ENCODE measurements around the gene GABRR1. TPM values are rescaled to one million over a fixed set of nuclear protein-coding genes. Genes with fewer than 3 reads are reported as not detected.

The GABRR1 gene
- total RNA-seq, 1 donor from 2014 or later: not detected

GRCh38 chr6:89200706-89201215, 16.4 kb downstream of the GABRR1 start:
- H3K9me3 ChIP-seq: no peaks in the 10 kb centered on the region
- no peak overlapping the region for H3K4me3 ChIP-seq
- H3K27ac ChIP-seq: no peak overlapping the region
- no peaks in the 10 kb centered on the region for H3K27me3 ChIP-seq
- TF ChIP-seq POLR2A (IDR thresholded peaks at IDR 0.05): no peak
- TF ChIP-seq POLR2AphosphoS5 (IDR thresholded peaks at IDR 0.05; ENCODE audit: insufficient read depth in 1 of 2, low read depth in 1 of 2): no peak
- TF ChIP-seq CTCF (IDR thresholded peaks at IDR 0.05): no peak
- intact Hi-C loops (cut with DNase I): no loop called here
- H3K4me1 ChIP-seq: no peaks in the 10 kb centered on the region
- H3K36me3 ChIP-seq: no peaks in the 10 kb centered on the region
- DNase-seq (ENCODE audit: extremely low spot score in 2 of 2): no peak

- intact Hi-C loops (cut with DNase I): no loop called here
- Histone ChIP-seq H3K36me3 (no peaks in the 10 kb centered on the region), H3K27me3 (no peaks in the 10 kb centered on the region), H3K27ac (no peak overlapping the region), H3K4me1 (no peaks in the 10 kb centered on the region), H3K9me3 (peaks cover 6% of the 10 kb centered on the region), H3K4me3 (no peak overlapping the region)
- DNase-seq (ENCODE audit: extremely low spot score in 2 of 2): no peak
- TF ChIP-seq CTCF (IDR thresholded peaks at IDR 0.05) (no peak), POLR2A (IDR thresholded peaks at IDR 0.05) (no peak), POLR2AphosphoS5 (IDR thresholded peaks at IDR 0.05; ENCODE audit: insufficient read depth in 1 of 2, low read depth in 1 of 2) (no peak)
Measured at GRCh38 chr6:89199579-89199978, 17.6 kb downstream of the GABRR1 start.

- Histone ChIP-seq H3K36me3 (no peaks in the 10 kb centered on the region), H3K27me3 (no peaks in the 10 kb centered on the region), H3K4me3 (no peak overlapping the region), H3K27ac (no peak overlapping the region), H3K4me1 (no peaks in the 10 kb centered on the region), H3K9me3 (peaks cover 7% of the 10 kb centered on the region)
- intact Hi-C loops (cut with DNase I): no loop called here
- TF ChIP-seq POLR2A (IDR thresholded peaks at IDR 0.05) (no peak), POLR2AphosphoS5 (IDR thresholded peaks at IDR 0.05; ENCODE audit: insufficient read depth in 1 of 2, low read depth in 1 of 2) (no peak), CTCF (IDR thresholded peaks at IDR 0.05) (no peak)
- DNase-seq (ENCODE audit: extremely low spot score in 2 of 2): no peak
Measured at GRCh38 chr6:89198235-89198634, 18.9 kb downstream of the GABRR1 start.

GRCh38 chr6:89197141-89197540, 20.0 kb downstream of the GABRR1 start:
- Histone ChIP-seq H3K27ac (no peak overlapping the region), H3K4me1 (no peaks in the 10 kb centered on the region)
- intact Hi-C loops (cut with DNase I): no loop called here

More at GRCh38 chr6:89197141-89197540, 20.0 kb downstream of the GABRR1 start:
- H3K36me3 ChIP-seq: no peaks in the 10 kb centered on the region
- DNase-seq (ENCODE audit: extremely low spot score in 2 of 2): no peak
- TF ChIP-seq POLR2AphosphoS5 (IDR thresholded peaks at IDR 0.05; ENCODE audit: insufficient read depth in 1 of 2, low read depth in 1 of 2) (no peak), CTCF (IDR thresholded peaks at IDR 0.05) (no peak), POLR2A (IDR thresholded peaks at IDR 0.05) (no peak)
- H3K9me3 ChIP-seq: peaks cover 7% of the 10 kb centered on the region
- H3K27me3 ChIP-seq: no peaks in the 10 kb centered on the region
- H3K4me3 ChIP-seq: no peak overlapping the region

All from vagina (tissue), 2 donors.